ENCODE data around the gene RBM20. TPM values are rescaled to one million over a fixed set of nuclear protein-coding genes. Genes with fewer than 3 reads are reported as not detected.

The RBM20 gene
- total RNA-seq, 6 experiments from 2014 or later: 0.04 to 0.29 (median 0.06) TPM

GRCh38 chr10:110858297-110858934 lies 214.3 kb downstream of the RBM20 start:
- DNase-seq: no peak
- Histone ChIP-seq H3K27me3 (no peaks in the 10 kb centered on the region), H3K9me3 (no peaks in the 10 kb centered on the region), H3K36me3 (no peaks in the 10 kb centered on the region), H3K4me1 (peaks cover 0 to 41% (median 21%) of the 10 kb centered on the region in 4 donors), H3K27ac (peak overlapping the region in 2 of 3 donors; percentile 44 to 81), H3K4me3 (no peak overlapping the region)
- no peak for ATAC-seq
- intact Hi-C loops (cut with DNase I): no loop called here
- TF ChIP-seq CTCF (IDR thresholded peaks at IDR 0.05): no peak
- no peak for TF ChIP-seq POLR2A (IDR thresholded peaks at IDR 0.05)
- WGBS (ENCODE audit: insufficient coverage, low coverage, low lambda C conversion rate, missing lambda C conversion rate): 24% methylated on average over 1 of the region's 1 CpG

- Histone ChIP-seq H3K27me3 (no peaks in the 10 kb centered on the region), H3K36me3 (no peaks in the 10 kb centered on the region), H3K9me3 (no peaks in the 10 kb centered on the region), H3K4me1 (peaks cover 0 to 43% (median 21%) of the 10 kb centered on the region in 4 donors), H3K27ac (peak overlapping the region; percentile 34 to 60 (median 57)), H3K4me3 (no peak overlapping the region)
- TF ChIP-seq CTCF (IDR thresholded peaks at IDR 0.05) (no peak), POLR2A (IDR thresholded peaks at IDR 0.05) (no peak)
- intact Hi-C loops (cut with DNase I): no loop called here
- ATAC-seq (peak in 1 of 4 donors; percentile 3), DNase-seq (no peak)
- WGBS (ENCODE audit: insufficient coverage, low coverage, low lambda C conversion rate, missing lambda C conversion rate): 68% methylated on average over 4 of the region's 6 CpGs
These were observed 215.3 kb downstream of the RBM20 start for GRCh38 chr10:110859206-110859972.

- ATAC-seq (peak; percentile 17 to 37 (median 24)), DNase-seq (no peak)
- Histone ChIP-seq H3K36me3 (no peaks in the 10 kb centered on the region), H3K27ac (peak overlapping the region; percentile 34 to 60 (median 57)), H3K9me3 (no peaks in the 10 kb centered on the region), H3K27me3 (no peaks in the 10 kb centered on the region), H3K4me3 (no peak overlapping the region), H3K4me1 (peaks cover 0 to 48% (median 23%) of the 10 kb centered on the region in 4 donors)
- 0% methylated on average over 1 of the region's 1 CpG for WGBS (ENCODE audit: insufficient coverage, low coverage, low lambda C conversion rate, missing lambda C conversion rate)
- TF ChIP-seq POLR2A (IDR thresholded peaks at IDR 0.05): no peak
- TF ChIP-seq CTCF (IDR thresholded peaks at IDR 0.05): no peak
- intact Hi-C loops (cut with DNase I): no loop called here
These were observed 215.8 kb downstream of the RBM20 start for GRCh38 chr10:110859973-110860376.

- TF ChIP-seq CTCF (IDR thresholded peaks at IDR 0.05) (no peak), POLR2A (IDR thresholded peaks at IDR 0.05) (no peak)
- H3K4me3 ChIP-seq: no peak overlapping the region
- H3K36me3 ChIP-seq: no peaks in the 10 kb centered on the region
- ATAC-seq: peak in 3 of 4 donors; percentile 2 to 11 (median 4)
- H3K4me1 ChIP-seq: peaks cover 0 to 48% (median 23%) of the 10 kb centered on the region in 4 donors
- peak overlapping the region in 2 of 3 donors; percentile 57 to 60 for H3K27ac ChIP-seq
- DNase-seq: no peak
- 71% methylated on average over 4 of the region's 7 CpGs for WGBS (ENCODE audit: insufficient coverage, low coverage, low lambda C conversion rate, missing lambda C conversion rate)
- no peaks in the 10 kb centered on the region for H3K9me3 ChIP-seq
- intact Hi-C loops (cut with DNase I): no loop called here
- H3K27me3 ChIP-seq: no peaks in the 10 kb centered on the region
These were observed 216.6 kb downstream of the RBM20 start for GRCh38 chr10:110860576-110861241.
